Type B pancreatic cell (in vitro differentiated cells): Measurements from ENCODE around the gene TNS4. TPM values are rescaled to one million over a fixed set of nuclear protein-coding genes. Genes with fewer than 3 reads are reported as not detected.

Experiments
- DNase-seq: peaks from one replicate; pipeline ENCODE4 v3.0.0; 2021; ENCODE audit warnings: mixed read lengths; ENCODE audit not compliant: unreplicated experiment; ENCODE audit errors: extremely low spot score
- H3K27ac Mint-ChIP-seq: 2 replicates; pipeline ENCODE4 v1.8.0; 2021; ENCODE audit warnings: mild to moderate bottlenecking, mixed read lengths
- H3K27me3 Mint-ChIP-seq: 2 replicates; pipeline ENCODE4 v1.8.0; 2021; ENCODE audit warnings: mixed read lengths
- H3K36me3 Mint-ChIP-seq: 2 replicates; pipeline ENCODE4 v1.8.0; 2021; ENCODE audit warnings: mixed read lengths
- H3K4me1 Mint-ChIP-seq: one replicate; pipeline ENCODE4 v1.8.0; 2021; ENCODE audit warnings: mixed read lengths; ENCODE audit not compliant: unreplicated experiment
- H3K4me3 Mint-ChIP-seq: 2 replicates; pipeline ENCODE4 v1.8.0; 2021; ENCODE audit warnings: mild to moderate bottlenecking, mixed read lengths
- H3K9me3 Mint-ChIP-seq: 2 replicates; pipeline ENCODE4 v1.8.0; 2021; ENCODE audit warnings: mixed read lengths
- CTCF ChIP-seq: fragments of 200-600 bp; sonication (generic); conservative IDR thresholded peaks from 2 replicates; pipeline ENCODE4 v1.5.0; 2021; ENCODE audit warnings: antibody characterized with exemption, mild to moderate bottlenecking
- total RNA-seq: library from RNA; stranded (reverse); gene quantifications from 2 replicates; pipeline ENCODE4 v1.2.1, GENCODE V29; 2021; ENCODE audit warnings: low replicate concordance

Gene TNS4
- total RNA-seq, 1 donor from 2014 or later: 2.3 TPM

DNA sequence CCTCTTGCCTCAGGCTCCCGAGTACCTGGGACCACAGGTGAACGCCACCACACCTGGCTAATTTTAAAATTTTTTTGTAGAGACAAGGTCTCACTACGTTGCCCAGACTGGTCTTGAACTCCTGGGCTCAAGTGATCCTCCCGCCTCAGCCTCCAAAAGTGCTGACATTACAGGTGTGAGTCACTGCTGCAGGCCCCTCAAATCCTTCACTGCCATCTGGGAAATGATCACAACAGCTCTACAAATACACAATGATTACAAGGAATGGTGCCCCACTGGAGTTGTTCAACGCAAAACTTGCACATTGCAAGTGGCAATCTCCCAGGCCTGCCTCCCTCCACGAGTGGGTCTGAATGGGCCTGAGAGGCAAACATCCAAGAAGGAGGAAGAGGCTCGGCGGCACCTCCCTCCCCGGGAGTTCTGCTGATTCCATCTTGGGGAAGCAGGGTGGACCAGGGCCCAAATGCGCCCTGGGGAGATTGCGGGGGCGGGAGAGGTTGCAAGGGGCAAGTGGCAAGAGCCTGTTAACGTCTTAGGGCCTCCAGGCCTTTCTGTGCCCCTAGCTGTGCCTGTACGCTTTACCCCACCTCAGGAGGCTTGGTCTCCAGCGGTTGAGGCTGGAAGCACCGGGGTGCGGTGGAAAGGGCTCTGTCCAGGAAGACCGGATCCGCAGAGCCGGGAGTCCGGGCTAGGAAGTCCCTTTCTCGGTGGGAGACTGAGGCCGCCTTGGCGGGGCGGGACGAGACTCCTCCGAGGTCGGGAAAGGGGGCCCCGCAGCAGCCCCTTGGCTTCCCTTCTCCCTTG is 58.8 kb downstream of the TNS4 start:
- Mint-ChIP-seq H3K4me1 (peaks cover 26% of the 10 kb centered on the region), H3K4me3 (peak overlapping the region; percentile 80), H3K9me3 (no peaks in the 10 kb centered on the region), H3K27ac (no peak overlapping the region), H3K36me3 (peaks cover 2% of the 10 kb centered on the region), H3K27me3 (peaks cover 21% of the 10 kb centered on the region)
- no peak for DNase-seq
- TF ChIP-seq CTCF: peak; percentile 6

- Mint-ChIP-seq H3K36me3 (no peaks in the 10 kb centered on the region), H3K27ac (no peak overlapping the region), H3K4me3 (no peak overlapping the region), H3K27me3 (peaks cover 23% of the 10 kb centered on the region), H3K4me1 (peaks cover 21% of the 10 kb centered on the region), H3K9me3 (no peaks in the 10 kb centered on the region)
- no peak for TF ChIP-seq CTCF
- DNase-seq: no peak
These were observed 61.3 kb downstream of the TNS4 start for GRCh38 chr17:40440166-40440565.

- peaks cover 8% of the 10 kb centered on the region for H3K4me1 Mint-ChIP-seq
- H3K9me3 Mint-ChIP-seq: no peaks in the 10 kb centered on the region
- H3K4me3 Mint-ChIP-seq: no peak overlapping the region
- no peak overlapping the region for H3K27ac Mint-ChIP-seq
- no peaks in the 10 kb centered on the region for H3K36me3 Mint-ChIP-seq
- no peak for TF ChIP-seq CTCF
- peaks cover 10% of the 10 kb centered on the region for H3K27me3 Mint-ChIP-seq
- DNase-seq: no peak
These were observed 64.2 kb downstream of the TNS4 start for GRCh38 chr17:40437095-40437732.

DNA sequence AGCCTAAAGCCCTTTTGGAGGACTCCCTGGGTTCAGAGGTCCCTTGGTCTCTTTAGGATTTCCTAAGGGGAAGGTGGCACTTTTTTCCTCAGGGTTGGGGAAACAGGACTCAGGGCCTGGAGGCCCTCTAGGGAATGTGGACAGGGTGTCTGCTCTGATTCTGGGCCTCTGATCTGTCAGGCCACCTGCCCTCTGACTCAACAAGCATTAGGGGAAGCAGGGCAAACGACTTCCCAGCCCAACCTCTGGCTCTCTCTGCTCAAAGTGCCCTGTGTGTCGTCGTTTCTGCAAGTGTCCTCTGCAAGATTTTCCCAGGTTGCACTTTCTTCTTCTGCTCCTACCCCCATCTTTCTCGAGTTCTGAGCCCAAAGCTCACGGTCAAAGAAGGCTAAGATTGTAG is 64.8 kb downstream of the TNS4 start:
- H3K36me3 Mint-ChIP-seq: no peaks in the 10 kb centered on the region
- DNase-seq: no peak
- H3K27ac Mint-ChIP-seq: no peak overlapping the region
- no peak overlapping the region for H3K4me3 Mint-ChIP-seq
- peaks cover 10% of the 10 kb centered on the region for H3K27me3 Mint-ChIP-seq
- peaks cover 8% of the 10 kb centered on the region for H3K4me1 Mint-ChIP-seq
- no peaks in the 10 kb centered on the region for H3K9me3 Mint-ChIP-seq
- TF ChIP-seq CTCF: no peak

GRCh38 chr17:40433551-40434415 is 67.6 kb downstream of the TNS4 start:
- H3K36me3 Mint-ChIP-seq: no peaks in the 10 kb centered on the region
- no peak overlapping the region for H3K27ac Mint-ChIP-seq
- H3K27me3 Mint-ChIP-seq: peaks cover 4% of the 10 kb centered on the region
- H3K4me1 Mint-ChIP-seq: peaks cover 3% of the 10 kb centered on the region
- DNase-seq: no peak
- peak; percentile 67 for TF ChIP-seq CTCF
- H3K9me3 Mint-ChIP-seq: no peaks in the 10 kb centered on the region
- no peak overlapping the region for H3K4me3 Mint-ChIP-seq
